K562 (cell line): ENCODE data around the gene SERAC1. TPM values are rescaled to one million over a fixed set of nuclear protein-coding genes. Genes with fewer than 3 reads are reported as not detected.

Experiments
- BCLAF1 ChIP-seq, 2 experiments: fragments of 450-650 bp in 1 of 2; IDR thresholded peaks; 2 replicates each; pipeline ENCODE4 v1.6.1; 2011 to 2017; ENCODE audit warnings: low read depth in 2 of 2, antibody characterized with exemption in 1 of 2, borderline replicate concordance in 1 of 2, low read length in 1 of 2, mild to moderate bottlenecking in 1 of 2, mixed read lengths in 1 of 2; ENCODE audit not compliant: control insufficient read depth in 1 of 2
- CREB3L1 ChIP-seq: fragments of 450-650 bp; IDR thresholded peaks from 2 replicates; pipeline ENCODE4 v1.6.1; 2014; ENCODE audit warnings: low read depth, mild to moderate bottlenecking, moderate library complexity, borderline replicate concordance
- POLR3G ChIP-seq: IDR thresholded peaks from 2 replicates; pipeline ENCODE4 v1.6.1; 2011; ENCODE audit not compliant: insufficient read length, insufficient replicate concordance; ENCODE audit errors: extremely low read depth
- SNRNP70 ChIP-seq: fragments of 200-400 bp; formaldehyde crosslinking; optimal IDR thresholded peaks from 2 replicates; pipeline ENCODE3; 2017; ENCODE audit warnings: low read depth, low read length
- YBX1 ChIP-seq: fragments of 450-650 bp; IDR thresholded peaks from 2 replicates; pipeline ENCODE4 v1.7.1; 2016; ENCODE audit warnings: mild to moderate bottlenecking
- ZBTB17 ChIP-seq: fragments of 450-650 bp; formaldehyde crosslinking; IDR thresholded peaks from 2 replicates; pipeline ENCODE4 v1.4.0; 2020; ENCODE audit warnings: mild to moderate bottlenecking
- ZNF707 ChIP-seq: fragments of 250-450 bp; sonication (Bioruptor Pico); conservative IDR thresholded peaks from 2 replicates; pipeline ENCODE4 v1.8.0; 2022; ENCODE audit warnings: inconsistent platforms, mild to moderate bottlenecking, moderate library complexity
- ZNF75A ChIP-seq: fragments of 450-650 bp; formaldehyde crosslinking; IDR thresholded peaks from 2 replicates; pipeline ENCODE4 v1.4.0; 2020; ENCODE audit warnings: mild to moderate bottlenecking
- polyA plus RNA-seq, 8 experiments: library from polyadenylated mRNA; depleted of rRNA in 4 of 8; stranded (reverse) in 5 of 8; unstranded in 3 of 8; fragments of >200 nt; fragmentation: Nextera tagmentation in 2 of 8; fragmentation: Illumina TruSeq in 1 of 8; extraction: Ambion mirVana in 2 of 8; extraction: Trizol in 1 of 8; gene quantifications; 2 replicates each; pipeline versions ENCODE4 v1.2.1 to v1.2.3, GENCODE V29; 2011 to 2014; ENCODE audit warnings: inconsistent platforms in 1 of 8, missing spikeins in 1 of 8
- total RNA-seq, 7 experiments: library from RNA; depleted of rRNA in 6 of 7; stranded (reverse); fragments of >200 nt in 6 of 7; fragmentation: Illumina TruSeq in 2 of 7; extraction: Trizol in 2 of 7; gene quantifications; 2 replicates each; pipeline versions ENCODE4 v1.2.1 to v1.2.3, GENCODE V29; 2011 to 2021; ENCODE audit warnings: low replicate concordance in 1 of 7
- TF ChIP-seq, protein P1 (sequence below): fragments of 250-450 bp; sonication (Bioruptor Pico); IDR thresholded peaks from 2 replicates; pipeline ENCODE4 v1.4.0; 2020
- TF ChIP-seq, protein P2 (sequence below): fragments of 450-650 bp; IDR thresholded peaks from 2 replicates; pipeline ENCODE4 v1.6.1; 2017; ENCODE audit warnings: antibody characterized with exemption, mild to moderate bottlenecking

The SERAC1 gene
- total and polyA plus RNA-seq, 9 of the 15 experiments (the other 6 are each of a cell fraction or from before 2014, with no cell fraction given): 1.8 to 6.2 (median 2.8) TPM

- TF ChIP-seq, protein P1, sequence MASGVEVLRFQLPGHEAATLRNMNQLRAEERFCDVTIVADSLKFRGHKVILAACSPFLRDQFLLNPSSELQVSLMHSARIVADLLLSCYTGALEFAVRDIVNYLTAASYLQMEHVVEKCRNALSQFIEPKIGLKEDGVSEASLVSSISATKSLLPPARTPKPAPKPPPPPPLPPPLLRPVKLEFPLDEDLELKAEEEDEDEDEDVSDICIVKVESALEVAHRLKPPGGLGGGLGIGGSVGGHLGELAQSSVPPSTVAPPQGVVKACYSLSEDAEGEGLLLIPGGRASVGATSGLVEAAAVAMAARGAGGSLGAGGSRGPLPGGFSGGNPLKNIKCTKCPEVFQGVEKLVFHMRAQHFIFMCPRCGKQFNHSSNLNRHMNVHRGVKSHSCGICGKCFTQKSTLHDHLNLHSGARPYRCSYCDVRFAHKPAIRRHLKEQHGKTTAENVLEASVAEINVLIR (CRISPR knock-in tag): no peak
- TF ChIP-seq POLR3G (no peak), YBX1 (no peak), ZNF75A (CRISPR knock-in tag) (no peak), SNRNP70 (no peak), BCLAF1 (IDR thresholded peaks at IDR 0.05; ENCODE audit: borderline replicate concordance in 1 of 2, control insufficient read depth in 1 of 2, low read depth in 2 of 2, low read length in 1 of 2) (no peak), CREB3L1 (no peak), ZBTB17 (CRISPR knock-in tag) (no peak), ZNF707 (CRISPR knock-in tag) (no peak)
- TF ChIP-seq, protein P2, sequence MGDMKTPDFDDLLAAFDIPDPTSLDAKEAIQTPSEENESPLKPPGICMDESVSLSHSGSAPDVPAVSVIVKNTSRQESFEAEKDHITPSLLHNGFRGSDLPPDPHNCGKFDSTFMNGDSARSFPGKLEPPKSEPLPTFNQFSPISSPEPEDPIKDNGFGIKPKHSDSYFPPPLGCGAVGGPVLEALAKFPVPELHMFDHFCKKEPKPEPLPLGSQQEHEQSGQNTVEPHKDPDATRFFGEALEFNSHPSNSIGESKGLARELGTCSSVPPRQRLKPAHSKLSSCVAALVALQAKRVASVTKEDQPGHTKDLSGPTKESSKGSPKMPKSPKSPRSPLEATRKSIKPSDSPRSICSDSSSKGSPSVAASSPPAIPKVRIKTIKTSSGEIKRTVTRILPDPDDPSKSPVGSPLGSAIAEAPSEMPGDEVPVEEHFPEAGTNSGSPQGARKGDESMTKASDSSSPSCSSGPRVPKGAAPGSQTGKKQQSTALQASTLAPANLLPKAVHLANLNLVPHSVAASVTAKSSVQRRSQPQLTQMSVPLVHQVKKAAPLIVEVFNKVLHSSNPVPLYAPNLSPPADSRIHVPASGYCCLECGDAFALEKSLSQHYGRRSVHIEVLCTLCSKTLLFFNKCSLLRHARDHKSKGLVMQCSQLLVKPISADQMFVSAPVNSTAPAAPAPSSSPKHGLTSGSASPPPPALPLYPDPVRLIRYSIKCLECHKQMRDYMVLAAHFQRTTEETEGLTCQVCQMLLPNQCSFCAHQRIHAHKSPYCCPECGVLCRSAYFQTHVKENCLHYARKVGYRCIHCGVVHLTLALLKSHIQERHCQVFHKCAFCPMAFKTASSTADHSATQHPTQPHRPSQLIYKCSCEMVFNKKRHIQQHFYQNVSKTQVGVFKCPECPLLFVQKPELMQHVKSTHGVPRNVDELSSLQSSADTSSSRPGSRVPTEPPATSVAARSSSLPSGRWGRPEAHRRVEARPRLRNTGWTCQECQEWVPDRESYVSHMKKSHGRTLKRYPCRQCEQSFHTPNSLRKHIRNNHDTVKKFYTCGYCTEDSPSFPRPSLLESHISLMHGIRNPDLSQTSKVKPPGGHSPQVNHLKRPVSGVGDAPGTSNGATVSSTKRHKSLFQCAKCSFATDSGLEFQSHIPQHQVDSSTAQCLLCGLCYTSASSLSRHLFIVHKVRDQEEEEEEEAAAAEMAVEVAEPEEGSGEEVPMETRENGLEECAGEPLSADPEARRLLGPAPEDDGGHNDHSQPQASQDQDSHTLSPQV: no peak
- TF ChIP-seq, all 486 proteins: peak for 0
Observed at GRCh38 chr6:158086054-158086503, 82.0 kb downstream of the SERAC1 start (continued).
